Right atrium auricular region (tissue), 2 donors: ENCODE data around the gene PARD3B. TPM values are rescaled to one million over a fixed set of nuclear protein-coding genes. Genes with fewer than 3 reads are reported as not detected.

ENCODE experiments used
- DNase-seq: peaks from one replicate; pipeline ENCODE4 v3.0.0-alpha.2; 2019; ENCODE audit warnings: low spot score
- H3K27ac ChIP-seq, 2 donors: fragments of 200-600 bp; sonication (generic); 1 replicate in 1 of 2; 2 replicates in 1 of 2; pipeline ENCODE4 v1.5.1; 2016 to 2019
- H3K27me3 ChIP-seq, 2 donors: fragments of 200-600 bp; sonication (generic); one replicate each; pipeline versions ENCODE4 v1.5.1 to v1.6.0; 2017 to 2019
- H3K36me3 ChIP-seq: fragments of 200-600 bp; sonication (generic); one replicate; pipeline ENCODE4 v1.5.1; 2016
- H3K4me1 ChIP-seq, 2 donors: fragments of 200-600 bp; sonication (generic); one replicate each; pipeline versions ENCODE4 v1.5.1 to v1.6.0; 2017 to 2019
- H3K4me3 ChIP-seq, 2 donors: fragments of 200-600 bp; sonication (generic); 1 replicate in 1 of 2; 2 replicates in 1 of 2; pipeline ENCODE4 v1.5.1; 2017 to 2019; ENCODE audit warnings: mild to moderate bottlenecking in 1 of 2, moderate library complexity in 1 of 2
- H3K9me3 ChIP-seq, 2 donors: fragments of 200-600 bp; sonication (generic); one replicate each; pipeline ENCODE4 v1.5.1; 2019
- CTCF ChIP-seq, 2 donors: fragments of 200-600 bp; sonication (generic); IDR thresholded peaks; one replicate each; pipeline ENCODE4 v1.5.1; 2019; ENCODE audit warnings: antibody characterized with exemption in 2 of 2
- total RNA-seq, 2 donors: library from RNA; depleted of rRNA; stranded (reverse); fragments of >200 nt; gene quantifications; one replicate each; pipeline ENCODE4 v1.1.0, GENCODE V29; 2016

PARD3B gene
- total RNA-seq, 2 donors from 2014 or later: 7.4 to 12.2 TPM

GRCh38 chr2:204678031-204678430, 132.8 kb downstream of the PARD3B start:
- Histone ChIP-seq H3K36me3 (no peaks in the 10 kb centered on the region), H3K27me3 (no peaks in the 10 kb centered on the region), H3K4me1 (peaks cover 0 to 7% of the 10 kb centered on the region in 2 donors), H3K4me3 (no peak overlapping the region), H3K9me3 (no peaks in the 10 kb centered on the region), H3K27ac (no peak overlapping the region)
- TF ChIP-seq CTCF (IDR thresholded peaks at IDR 0.05): no peak
- no peak for DNase-seq

- Histone ChIP-seq H3K4me1 (peaks cover 0 to 7% of the 10 kb centered on the region in 2 donors), H3K9me3 (no peaks in the 10 kb centered on the region), H3K4me3 (no peak overlapping the region), H3K27me3 (no peaks in the 10 kb centered on the region), H3K27ac (no peak overlapping the region), H3K36me3 (no peaks in the 10 kb centered on the region)
- TF ChIP-seq CTCF (IDR thresholded peaks at IDR 0.05): no peak
- DNase-seq: no peak
These were observed 135.3 kb downstream of the PARD3B start for GRCh38 chr2:204680576-204680975.

DNA sequence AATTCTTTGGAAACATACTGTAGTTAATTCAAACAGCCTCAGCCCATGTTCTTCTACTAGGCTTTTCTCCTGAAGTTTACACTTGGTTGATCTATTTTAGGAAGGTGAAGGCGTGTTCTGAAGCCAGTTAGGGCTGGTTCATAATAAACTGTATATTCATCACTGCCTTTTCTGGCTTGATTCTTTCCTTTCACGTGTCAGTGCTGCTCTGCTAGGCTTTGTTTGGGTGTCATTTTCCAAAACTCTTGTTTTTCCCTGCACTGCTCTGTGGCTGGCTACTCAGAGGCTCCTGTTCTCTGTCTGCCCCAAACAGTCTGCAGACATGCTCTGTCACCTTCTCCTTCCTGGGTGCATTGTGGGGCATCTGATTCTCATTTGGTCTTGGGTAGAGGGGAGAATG, 136.1 kb downstream of the PARD3B start:
- H3K27ac ChIP-seq: no peak overlapping the region
- H3K4me3 ChIP-seq: no peak overlapping the region
- H3K27me3 ChIP-seq: no peaks in the 10 kb centered on the region
- no peak for TF ChIP-seq CTCF (IDR thresholded peaks at IDR 0.05)
- peaks cover 0 to 7% of the 10 kb centered on the region in 2 donors for H3K4me1 ChIP-seq
- H3K36me3 ChIP-seq: no peaks in the 10 kb centered on the region
- DNase-seq: no peak
- H3K9me3 ChIP-seq: no peaks in the 10 kb centered on the region

DNA sequence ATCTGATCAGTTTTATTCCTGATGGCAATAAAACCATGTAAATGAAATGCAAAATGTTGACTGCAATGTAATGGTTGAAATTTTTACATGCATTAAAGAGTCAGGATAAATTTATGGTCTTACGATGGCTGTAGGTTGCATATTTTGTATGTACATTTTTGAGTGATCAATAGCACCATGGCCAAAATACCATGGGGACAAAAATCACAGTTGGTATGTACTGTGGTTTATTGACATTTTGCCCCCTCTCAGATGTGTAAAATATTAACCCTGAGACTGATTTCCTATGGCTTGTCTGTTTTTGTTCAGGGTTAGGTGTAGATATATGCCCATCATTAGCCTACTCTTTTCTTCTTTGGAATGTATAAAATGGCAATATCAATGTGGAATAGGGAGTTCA, 138.1 kb downstream of the PARD3B start:
- Histone ChIP-seq H3K9me3 (no peaks in the 10 kb centered on the region), H3K27me3 (no peaks in the 10 kb centered on the region), H3K36me3 (no peaks in the 10 kb centered on the region), H3K27ac (no peak overlapping the region), H3K4me3 (no peak overlapping the region), H3K4me1 (peaks cover 0 to 7% of the 10 kb centered on the region in 2 donors)
- TF ChIP-seq CTCF (IDR thresholded peaks at IDR 0.05): no peak
- no peak for DNase-seq

DNA sequence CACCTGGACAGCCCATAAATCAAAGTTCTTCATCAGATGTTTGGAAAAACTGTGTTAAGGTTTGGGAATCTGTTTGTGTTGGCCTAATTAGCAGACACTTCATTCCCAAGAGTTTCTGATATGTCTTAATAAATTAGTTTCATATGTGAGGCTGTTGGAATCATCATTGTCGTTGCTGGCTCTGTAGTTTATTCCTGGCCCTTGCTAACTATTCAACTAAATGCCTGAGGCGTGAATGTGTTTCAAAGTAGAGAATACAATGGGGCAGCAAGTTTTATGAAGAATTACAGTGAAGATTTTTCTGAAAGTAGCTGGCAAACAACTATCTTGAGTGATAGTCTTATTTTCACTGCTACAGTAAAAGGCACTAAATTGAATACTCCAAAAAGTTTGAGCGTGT, 141.1 kb downstream of the PARD3B start:
- DNase-seq: no peak
- H3K4me3 ChIP-seq: no peak overlapping the region
- no peak overlapping the region for H3K27ac ChIP-seq
- no peaks in the 10 kb centered on the region for H3K27me3 ChIP-seq
- no peaks in the 10 kb centered on the region for H3K36me3 ChIP-seq
- TF ChIP-seq CTCF (IDR thresholded peaks at IDR 0.05): no peak
- H3K4me1 ChIP-seq: peaks cover 0 to 3% of the 10 kb centered on the region in 2 donors
- H3K9me3 ChIP-seq: no peaks in the 10 kb centered on the region

DNA sequence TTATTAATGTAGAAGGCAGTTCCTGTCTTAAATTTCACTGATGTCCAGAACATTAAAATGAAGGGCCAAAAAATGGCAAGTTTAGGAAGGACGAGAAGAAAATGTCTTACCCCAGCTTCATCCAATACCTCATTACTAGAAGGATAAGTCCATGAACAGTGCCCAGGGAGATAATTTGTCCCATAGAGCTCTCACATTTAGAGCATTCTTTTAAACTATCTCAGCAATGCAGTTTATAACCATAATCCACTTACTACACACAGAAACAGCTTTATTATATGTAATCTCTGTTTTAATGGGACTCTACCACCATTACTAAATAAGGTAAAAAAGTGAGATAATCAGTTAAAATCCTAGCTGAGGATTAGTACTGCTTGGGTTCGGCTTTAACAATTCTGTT, 142.5 kb downstream of the PARD3B start:
- Histone ChIP-seq H3K27me3 (no peaks in the 10 kb centered on the region), H3K4me3 (no peak overlapping the region), H3K27ac (no peak overlapping the region), H3K9me3 (no peaks in the 10 kb centered on the region), H3K36me3 (no peaks in the 10 kb centered on the region), H3K4me1 (no peaks in the 10 kb centered on the region)
- DNase-seq: no peak
- no peak for TF ChIP-seq CTCF (IDR thresholded peaks at IDR 0.05)
